Breast epithelium (tissue), 4 donors: ENCODE data around the gene FAM131A. TPM values are rescaled to one million over a fixed set of nuclear protein-coding genes. Genes with fewer than 3 reads are reported as not detected.
A peak's percentile ranks its signal among the peaks of the same experiment; 100 is the strongest.

ENCODE experiments used
- DNase-seq, 2 donors: peaks; one replicate each; pipeline ENCODE4 v3.0.0-alpha.2; 2019; ENCODE audit warnings: low spot score in 2 of 2
- H3K27ac ChIP-seq, 2 donors: fragments of 200-600 bp; sonication (generic) in 1 of 2; one replicate each; pipeline ENCODE4 v1.5.1; 2016 to 2019; ENCODE audit warnings: mild to moderate bottlenecking in 1 of 2
- H3K27me3 ChIP-seq, 2 donors: fragments of 200-600 bp; sonication (generic) in 1 of 2; one replicate each; pipeline versions ENCODE4 v1.5.1 to v1.6.0; 2017 to 2019; ENCODE audit warnings: control low read depth in 1 of 2, mild to moderate bottlenecking in 1 of 2
- H3K36me3 ChIP-seq: fragments of 200-600 bp; one replicate; pipeline ENCODE4 v1.5.1; 2019
- H3K4me1 ChIP-seq, 2 donors: fragments of 200-600 bp; sonication (generic); one replicate each; pipeline ENCODE4 v1.5.1; 2016 to 2019; ENCODE audit warnings: control low read depth in 1 of 2
- H3K4me3 ChIP-seq, 3 donors: fragments of 200-600 bp; sonication (generic); 1 replicate in 2 of 3; 2 replicates in 1 of 3; pipeline ENCODE4 v1.5.1; 2016 to 2019; ENCODE audit warnings: mild to moderate bottlenecking in 3 of 3, moderate library complexity in 2 of 3
- H3K9me3 ChIP-seq, 2 donors: fragments of 200-600 bp; sonication (generic) in 1 of 2; one replicate each; pipeline ENCODE4 v1.5.1; 2016 to 2019; ENCODE audit warnings: control low read depth in 1 of 2
- CTCF ChIP-seq, 3 donors: fragments of 450-650 bp; IDR thresholded peaks; one replicate each; pipeline ENCODE4 v1.5.1; 2016 to 2017; ENCODE audit warnings: antibody characterized with exemption in 3 of 3, mild to moderate bottlenecking in 3 of 3, moderate library complexity in 3 of 3
- POLR2A ChIP-seq: fragments of 450-650 bp; IDR thresholded peaks from one replicate; pipeline ENCODE4 v1.6.1; 2016; ENCODE audit warnings: antibody characterized with exemption, mild to moderate bottlenecking, moderate library complexity
- POLR2AphosphoS5 ChIP-seq, 3 donors: sonication (generic); formaldehyde crosslinking; IDR thresholded peaks; one replicate each; pipeline ENCODE4 v1.6.1; 2017; ENCODE audit warnings: antibody characterized with exemption in 3 of 3
- intact Hi-C: fragments of 100-400 bp; cut with DNase I; formaldehyde crosslinking; loops from one replicate; pipeline ENCODE4 v1.15.1; 2023; ENCODE audit warnings: low total_unique reads
- total RNA-seq, 3 donors: library from RNA; depleted of rRNA; stranded (reverse); fragments of >200 nt; gene quantifications; one replicate each; pipeline ENCODE4 v1.1.0, GENCODE V29; 2016

Gene FAM131A
- total RNA-seq, 3 donors from 2014 or later, result 18.7 to 32.4 (median 26.5) TPM

GRCh38 chr3:184371570-184372018 lies 34.2 kb downstream of the FAM131A start:
- Histone ChIP-seq H3K4me3 (no peak overlapping the region), H3K27me3 (no peaks in the 10 kb centered on the region), H3K9me3 (no peaks in the 10 kb centered on the region), H3K27ac (no peak overlapping the region), H3K36me3 (no peaks in the 10 kb centered on the region), H3K4me1 (no peaks in the 10 kb centered on the region)
- peak; percentile 85 to 95 (median 94) for TF ChIP-seq CTCF (IDR thresholded peaks at IDR 0.05)
- TF ChIP-seq POLR2A, result no peak
- TF ChIP-seq POLR2AphosphoS5 (IDR thresholded peaks at IDR 0.05), result peak; percentile 52 to 64 (median 57)
- DNase-seq, result peak; percentile 70 to 80
- intact Hi-C loops, result loop anchor here (10.0 kb wide), 1 partner anchor 1247 kb away; no protein-coding TSS in a partner anchor

GRCh38 chr3:184372296-184372821 lies 35.0 kb downstream of the FAM131A start:
- H3K4me3 ChIP-seq, result no peak overlapping the region
- no peak overlapping the region for H3K27ac ChIP-seq
- H3K27me3 ChIP-seq, result no peaks in the 10 kb centered on the region
- no peak for DNase-seq
- no peaks in the 10 kb centered on the region for H3K36me3 ChIP-seq
- no peaks in the 10 kb centered on the region for H3K4me1 ChIP-seq
- intact Hi-C loops, result loop anchor here (10.0 kb wide), 1 partner anchor 1248 kb away; no protein-coding TSS in a partner anchor
- H3K9me3 ChIP-seq, result no peaks in the 10 kb centered on the region
- TF ChIP-seq POLR2AphosphoS5 (IDR thresholded peaks at IDR 0.05), result no peak
- no peak for TF ChIP-seq CTCF (IDR thresholded peaks at IDR 0.05)
- no peak for TF ChIP-seq POLR2A

- no peak overlapping the region for H3K4me3 ChIP-seq
- H3K27me3 ChIP-seq, result no peaks in the 10 kb centered on the region
- H3K27ac ChIP-seq, result no peak overlapping the region
- no peaks in the 10 kb centered on the region for H3K36me3 ChIP-seq
- no peaks in the 10 kb centered on the region for H3K4me1 ChIP-seq
- intact Hi-C loops, result loop anchor here (10.0 kb wide), 1 partner anchor 1248 kb away; no protein-coding TSS in a partner anchor
- H3K9me3 ChIP-seq, result no peaks in the 10 kb centered on the region
- no peak for DNase-seq
- TF ChIP-seq CTCF (IDR thresholded peaks at IDR 0.05) (no peak), POLR2AphosphoS5 (IDR thresholded peaks at IDR 0.05) (no peak), POLR2A (no peak)
These were observed 35.5 kb downstream of the FAM131A start for GRCh38 chr3:184372911-184373310.

GRCh38 chr3:184373422-184373821 lies 36.0 kb downstream of the FAM131A start:
- intact Hi-C loops, result loop anchor here (10.0 kb wide), 1 partner anchor 1249 kb away; no protein-coding TSS in a partner anchor
- no peaks in the 10 kb centered on the region for H3K4me1 ChIP-seq
- DNase-seq, result no peak
- no peaks in the 10 kb centered on the region for H3K27me3 ChIP-seq
- H3K27ac ChIP-seq, result no peak overlapping the region
- TF ChIP-seq POLR2AphosphoS5 (IDR thresholded peaks at IDR 0.05), result no peak
- TF ChIP-seq CTCF (IDR thresholded peaks at IDR 0.05), result no peak
- TF ChIP-seq POLR2A, result no peak
- H3K9me3 ChIP-seq, result no peaks in the 10 kb centered on the region
- no peak overlapping the region for H3K4me3 ChIP-seq
- no peaks in the 10 kb centered on the region for H3K36me3 ChIP-seq

- Histone ChIP-seq H3K9me3 (no peaks in the 10 kb centered on the region), H3K4me3 (no peak overlapping the region), H3K4me1 (no peaks in the 10 kb centered on the region), H3K27ac (no peak overlapping the region), H3K36me3 (no peaks in the 10 kb centered on the region), H3K27me3 (no peaks in the 10 kb centered on the region)
- intact Hi-C loops, result loop anchor here (10.0 kb wide), 1 partner anchor 1251 kb away; no protein-coding TSS in a partner anchor
- DNase-seq, result no peak
- TF ChIP-seq CTCF (IDR thresholded peaks at IDR 0.05), result no peak
- TF ChIP-seq POLR2AphosphoS5 (IDR thresholded peaks at IDR 0.05), result no peak
- no peak for TF ChIP-seq POLR2A
These were observed 38.5 kb downstream of the FAM131A start for GRCh38 chr3:184375747-184376461.
